Measurements from ENCODE around the gene BRSK2.

BRSK2 gene

DNA sequence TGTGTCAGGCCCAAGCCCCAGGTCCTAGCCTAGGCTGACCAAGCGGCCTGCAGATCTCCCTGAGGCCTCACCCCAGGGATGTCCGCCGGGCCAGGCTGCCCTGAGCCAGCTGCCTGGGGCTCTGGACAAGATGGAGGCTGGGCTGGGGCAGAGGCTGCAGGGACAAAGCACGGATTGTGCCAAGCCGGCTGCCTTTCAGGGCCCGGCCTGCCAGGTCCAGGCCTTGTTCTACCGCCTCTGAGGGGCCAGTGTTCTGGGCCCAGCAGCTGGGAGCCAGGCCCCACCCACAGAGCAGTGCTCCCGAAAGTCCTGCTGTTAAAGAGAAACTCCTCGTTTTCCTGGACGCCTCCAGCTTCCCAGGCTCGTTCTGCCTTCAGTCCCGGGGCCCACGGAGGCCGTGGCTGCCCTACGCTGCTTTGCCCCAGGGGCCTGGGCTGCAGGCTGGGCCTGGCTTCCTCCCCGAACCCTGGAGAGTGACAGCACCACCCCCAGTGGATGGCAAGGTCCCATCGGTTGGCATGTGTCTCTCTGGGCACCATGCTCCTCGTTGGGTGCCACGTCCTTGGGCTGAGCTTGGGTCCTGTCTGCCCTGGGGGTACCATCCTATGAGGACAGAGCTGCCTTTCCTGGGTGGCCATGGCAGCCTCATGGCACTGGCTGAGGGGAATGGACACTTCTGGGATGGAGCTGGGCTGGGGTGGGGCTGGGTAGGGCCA, 7.6 kb downstream of the BRSK2 start:
- no peak for DNase-seq (ENCODE audit: low read depth in 2 of 2)

DNA sequence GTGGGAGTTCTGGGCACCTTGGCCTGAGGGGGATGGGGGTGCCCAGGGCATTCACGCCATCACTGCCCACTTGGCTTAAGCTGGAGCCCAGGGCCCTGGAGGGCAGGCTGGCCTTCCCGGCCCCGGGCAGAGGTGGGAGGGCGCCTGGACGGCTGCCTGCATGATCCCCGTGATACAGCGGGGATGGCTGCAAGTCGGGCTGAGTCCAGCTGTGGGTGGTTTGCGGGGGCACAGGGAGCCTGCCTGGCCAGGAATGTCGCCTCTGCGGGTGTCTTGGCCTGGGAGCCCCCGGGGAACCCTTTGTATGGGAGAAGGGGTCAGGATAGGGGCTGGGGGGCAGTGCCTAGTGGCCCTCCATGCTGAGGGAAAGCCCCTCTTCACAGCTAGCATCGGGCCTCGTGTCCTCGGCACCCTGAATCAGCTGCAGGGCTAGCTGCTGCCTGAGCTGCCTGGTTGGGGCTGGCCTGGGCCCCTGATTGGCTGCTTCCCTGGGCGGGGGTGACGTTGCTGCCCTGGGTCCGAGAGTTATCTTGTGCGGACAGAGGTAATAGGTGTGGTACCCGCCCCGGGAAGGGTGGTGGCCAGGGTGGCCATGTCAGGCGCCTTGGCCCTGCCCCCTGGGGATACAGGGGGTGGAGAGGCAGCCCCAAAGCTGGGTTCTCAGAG, 8.3 kb downstream of the BRSK2 start:
- no peak for DNase-seq (ENCODE audit: low read depth in 2 of 2)

DNA sequence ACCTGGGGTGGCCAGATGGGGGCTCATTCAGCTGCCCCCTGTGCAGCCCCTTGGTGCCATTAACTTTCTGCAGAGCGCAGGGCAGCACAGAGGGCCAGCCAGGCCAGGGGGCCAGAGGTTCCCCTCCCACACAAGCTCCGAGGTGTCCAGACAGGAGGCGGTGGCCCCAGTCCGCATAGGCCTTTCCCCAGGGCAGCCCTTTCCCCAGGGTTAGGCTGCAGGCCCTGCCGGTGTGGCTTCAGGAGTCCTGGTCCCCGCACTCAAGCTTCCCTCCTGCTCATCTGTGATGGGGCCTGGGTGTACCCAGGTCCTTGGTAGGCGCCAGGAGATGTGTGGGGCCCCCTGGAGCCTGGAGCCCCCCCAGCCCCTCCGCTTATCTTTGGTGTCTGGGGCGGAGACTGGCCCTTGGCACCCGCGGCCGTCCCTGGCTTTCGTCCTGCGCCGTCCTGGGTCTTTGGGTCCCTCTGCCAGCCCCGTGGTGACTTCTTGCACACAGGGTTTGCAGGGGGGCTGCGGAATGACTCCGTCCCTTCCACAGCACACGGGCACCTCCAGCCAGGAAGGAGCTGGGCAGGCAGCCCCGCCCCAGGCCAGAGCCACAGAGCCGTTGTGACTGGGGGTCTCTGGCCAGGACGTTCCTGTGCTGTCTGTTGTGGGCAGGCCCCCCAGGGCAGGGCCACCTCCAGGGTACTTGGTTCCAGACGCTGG, 8.9 kb downstream of the BRSK2 start:
- DNase-seq (ENCODE audit: low read depth in 2 of 2), result no peak

DNA sequence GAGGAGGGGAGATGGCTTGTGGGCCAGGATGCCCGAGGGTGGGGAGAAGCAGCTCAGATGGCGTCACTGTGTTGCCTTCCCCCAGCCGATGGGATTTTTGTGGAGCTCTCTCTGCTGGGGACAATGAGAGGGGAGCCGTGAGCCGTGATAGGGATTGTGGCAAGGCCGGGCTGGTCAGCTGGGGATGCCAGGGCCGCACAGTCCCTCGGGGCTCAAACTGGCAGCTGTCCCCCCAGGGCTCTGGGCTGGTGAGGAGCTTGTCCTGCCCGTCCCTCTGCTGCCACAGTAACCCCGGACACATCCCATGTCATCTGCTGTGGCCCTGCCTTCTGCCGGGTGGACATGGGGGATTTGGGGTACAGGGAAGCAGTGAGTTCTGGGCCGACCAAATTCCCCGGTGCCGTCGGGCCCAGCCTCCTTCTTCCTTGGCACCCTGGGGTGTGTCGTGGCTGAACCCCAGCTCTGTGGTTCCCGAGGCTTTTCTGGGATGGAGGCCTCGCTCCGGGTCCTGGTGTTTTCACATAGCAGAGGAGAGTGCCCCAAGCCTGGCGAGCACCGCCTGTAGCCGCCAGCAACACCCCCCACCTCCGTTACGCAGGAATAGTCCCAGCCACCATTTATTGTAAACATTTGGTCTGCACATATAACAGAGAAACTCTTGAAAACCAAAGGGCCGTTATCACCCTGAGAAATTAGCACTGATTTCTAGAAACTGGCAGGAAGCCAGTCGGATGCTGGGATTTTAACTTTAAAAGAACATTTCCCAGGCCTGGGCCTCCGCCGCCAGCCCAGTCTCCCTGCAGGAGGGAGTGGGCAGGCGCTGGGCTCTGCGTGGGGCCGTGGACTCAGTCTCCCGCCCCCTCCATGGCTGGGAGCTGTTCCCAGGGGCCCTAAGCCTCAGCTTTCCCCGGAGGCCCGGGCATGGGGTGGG, 9.9 kb downstream of the BRSK2 start:
- no peak for DNase-seq (ENCODE audit: low read depth in 2 of 2)

GRCh38 chr11:1400317-1401170, 10.8 kb downstream of the BRSK2 start:
- DNase-seq (ENCODE audit: low read depth in 2 of 2), result no peak

- DNase-seq (ENCODE audit: low read depth in 2 of 2), result no peak
These were observed 11.4 kb downstream of the BRSK2 start for GRCh38 chr11:1401171-1401445.

- DNase-seq (ENCODE audit: low read depth in 2 of 2), result no peak
These were observed 12.0 kb downstream of the BRSK2 start for GRCh38 chr11:1401656-1402221.

GRCh38 chr11:1402355-1403077, 12.8 kb downstream of the BRSK2 start:
- DNase-seq (ENCODE audit: low read depth in 2 of 2), result no peak

- no peak for DNase-seq (ENCODE audit: low read depth in 2 of 2)
These were observed 13.4 kb downstream of the BRSK2 start for GRCh38 chr11:1403078-1403620.

- DNase-seq (ENCODE audit: low read depth in 2 of 2), result no peak
These were observed 14.2 kb downstream of the BRSK2 start for GRCh38 chr11:1403721-1404460.

DNA sequence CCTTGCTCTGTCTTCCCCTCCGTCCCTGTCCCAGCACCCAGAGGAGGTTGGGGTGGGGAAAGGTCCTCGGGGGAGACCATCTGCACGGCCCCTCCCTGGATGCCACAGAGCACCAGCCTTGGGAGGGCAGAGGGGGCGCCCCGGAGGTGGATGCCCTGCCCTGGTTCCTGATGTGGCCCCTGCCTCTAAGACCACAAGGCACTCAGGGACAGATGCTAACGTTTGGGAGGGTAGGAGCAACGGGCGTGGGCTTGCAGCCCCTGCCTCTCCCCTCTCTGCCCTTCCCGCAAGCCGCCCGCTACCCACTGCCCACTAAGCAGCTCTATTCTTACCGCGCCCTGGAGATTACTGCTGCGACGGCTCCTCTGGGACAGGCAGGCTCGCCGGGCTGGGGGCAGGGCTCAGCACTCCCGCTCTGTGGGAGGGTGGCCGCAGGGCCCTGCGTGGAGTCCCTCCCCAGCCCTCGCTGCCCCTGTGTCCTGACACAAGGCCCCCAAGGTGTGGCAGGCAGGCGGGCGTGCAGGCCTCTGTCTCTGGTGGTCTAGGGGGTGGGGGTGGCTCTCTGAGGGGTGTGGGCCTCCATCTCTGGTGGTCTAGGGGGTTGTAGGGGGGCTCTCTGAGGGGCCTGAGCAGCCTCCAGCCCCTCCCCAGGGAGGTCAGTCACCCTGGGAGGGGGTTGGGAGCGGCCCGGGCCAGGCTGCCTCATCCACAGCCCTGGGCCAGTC, 14.9 kb downstream of the BRSK2 start:
- no peak for DNase-seq (ENCODE audit: low read depth in 2 of 2)

GRCh38 chr11:1405186-1406020, 15.7 kb downstream of the BRSK2 start:
- no peak for DNase-seq (ENCODE audit: low read depth in 2 of 2)

DNA sequence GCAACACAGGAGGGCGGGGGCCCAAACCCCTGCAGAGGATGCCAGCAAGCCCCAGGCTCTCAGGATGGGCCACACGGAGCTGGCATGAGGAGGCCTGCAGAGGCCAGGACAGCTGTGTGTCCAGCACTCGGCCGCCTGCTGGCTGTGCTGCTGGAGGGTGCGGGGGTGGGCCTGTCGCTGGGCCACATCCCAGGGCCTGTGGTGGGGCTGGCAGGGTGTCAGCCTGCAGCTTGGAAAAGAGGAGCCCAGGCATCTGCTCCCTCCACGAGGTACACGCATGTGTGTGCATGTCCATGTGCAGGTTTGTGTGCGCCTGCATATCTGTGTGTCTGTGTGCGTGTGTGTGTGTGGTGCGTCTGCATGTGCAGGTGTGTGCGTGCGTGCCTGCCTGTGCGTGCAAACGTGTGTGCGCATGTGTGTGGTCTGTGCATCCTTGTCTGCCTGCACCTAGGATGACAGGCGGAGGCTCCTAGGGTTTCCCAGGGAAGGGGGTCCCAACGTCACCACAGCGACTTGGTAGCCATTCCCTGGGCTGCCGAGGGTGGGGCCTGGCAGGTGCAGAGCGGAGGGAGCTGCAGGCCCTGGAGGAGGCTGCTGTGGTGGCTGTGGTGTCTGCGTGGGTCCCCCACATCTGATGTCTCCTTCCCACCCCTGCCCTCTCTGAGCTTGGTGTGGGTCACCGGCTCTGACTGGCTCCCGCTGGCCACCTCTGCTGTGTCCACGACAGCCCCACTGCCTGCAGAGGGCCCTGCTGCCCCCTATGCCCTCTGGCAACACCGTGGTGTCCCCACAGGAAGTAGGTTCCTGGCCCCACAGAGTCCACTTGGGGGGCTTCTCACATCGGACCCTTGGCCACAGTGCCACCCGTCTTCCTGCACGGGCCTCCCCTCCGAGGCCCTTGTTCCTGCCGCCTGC, 17.1 kb downstream of the BRSK2 start:
- no peak for DNase-seq (ENCODE audit: low read depth in 2 of 2)

DNA sequence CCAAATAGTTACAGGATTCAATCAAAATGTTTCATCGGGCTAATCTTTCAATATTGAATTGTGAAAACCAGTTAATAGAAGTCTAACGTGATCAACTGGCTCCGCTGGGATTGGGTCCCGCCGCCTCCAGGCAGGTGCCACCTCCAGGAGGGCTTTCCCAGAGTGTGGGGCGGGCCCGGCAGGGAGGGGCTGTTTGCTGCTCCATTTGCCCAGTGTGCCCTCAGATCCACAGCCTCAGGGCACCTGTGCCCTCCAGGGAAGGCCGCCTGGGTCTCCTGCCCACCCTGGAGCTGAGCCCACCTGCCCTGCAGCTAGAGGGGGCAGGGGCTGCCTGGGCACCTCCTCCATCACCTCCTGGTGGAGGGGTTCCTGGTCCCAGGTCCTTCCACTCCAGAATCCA, 17.9 kb downstream of the BRSK2 start:
- DNase-seq (ENCODE audit: low read depth in 2 of 2), result no peak

DNA sequence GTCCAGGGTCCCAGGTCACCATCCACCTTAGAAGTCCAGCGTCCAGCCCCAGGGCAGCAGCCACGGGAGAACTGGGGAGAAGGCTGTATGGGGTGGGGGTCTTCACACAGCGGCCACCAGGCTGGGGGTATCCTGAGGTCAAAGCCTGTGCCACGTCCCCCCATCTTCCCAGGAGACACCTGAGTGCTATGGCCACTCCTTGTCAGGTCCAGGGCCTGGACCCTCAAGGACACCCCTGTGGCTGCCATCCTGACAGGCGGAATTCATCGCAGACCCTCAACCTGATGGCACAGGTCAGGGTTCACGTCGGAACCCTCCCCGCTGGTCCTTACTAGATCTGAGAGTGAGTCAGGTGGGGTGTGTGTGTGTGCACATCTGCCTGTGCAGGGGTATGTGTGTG, 18.6 kb downstream of the BRSK2 start:
- DNase-seq (ENCODE audit: low read depth in 2 of 2), result no peak

DNA sequence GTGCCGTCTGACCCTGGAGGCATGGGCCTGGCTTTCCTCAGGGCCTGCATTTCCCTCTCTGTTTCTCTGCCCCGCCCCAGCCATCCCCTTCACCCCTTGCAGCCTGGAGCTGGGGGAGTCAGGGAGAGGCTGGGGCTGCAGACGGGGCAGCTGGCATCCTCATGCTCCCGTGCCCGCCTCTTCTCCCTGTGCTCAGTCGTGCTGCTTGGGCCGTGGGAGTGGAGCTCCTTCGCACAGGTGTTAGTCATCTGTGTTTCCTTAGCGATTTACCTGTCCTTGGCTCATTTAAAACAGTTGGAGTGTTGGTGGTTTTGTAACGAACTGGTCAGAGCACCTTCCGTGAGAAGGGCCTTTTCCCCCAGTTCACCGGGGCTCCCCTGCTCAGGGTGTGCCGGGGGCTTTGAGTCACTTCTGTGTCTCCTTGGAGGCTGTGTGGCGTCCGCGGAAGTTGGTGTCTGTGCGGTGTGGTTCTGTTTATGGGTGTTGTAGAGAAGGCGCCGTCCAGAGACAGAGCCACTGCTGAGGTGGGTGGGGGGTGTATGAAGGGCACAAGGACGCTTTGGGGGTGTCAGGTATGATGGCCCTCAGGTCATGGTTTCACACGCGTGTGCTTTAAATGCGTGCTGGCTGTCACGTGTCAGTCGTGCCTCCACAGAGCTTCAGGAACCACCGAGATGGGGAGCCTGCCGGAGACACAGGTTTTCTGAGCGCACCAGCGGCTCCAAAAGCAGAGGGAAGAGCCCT, 19.5 kb downstream of the BRSK2 start:
- no peak for DNase-seq (ENCODE audit: low read depth in 2 of 2)
